ENCODE results near the gene PSMA3. TPM values are rescaled to one million over a fixed set of nuclear protein-coding genes. Genes with fewer than 3 reads are reported as not detected.
A peak's percentile ranks its signal among the peaks of the same experiment; 100 is the strongest.

PSMA3 gene
- total and polyA plus RNA-seq, 2 donors (not counting 1 experiment from before 2014, with no cell fraction given): 80.1 to 279 TPM

DNA sequence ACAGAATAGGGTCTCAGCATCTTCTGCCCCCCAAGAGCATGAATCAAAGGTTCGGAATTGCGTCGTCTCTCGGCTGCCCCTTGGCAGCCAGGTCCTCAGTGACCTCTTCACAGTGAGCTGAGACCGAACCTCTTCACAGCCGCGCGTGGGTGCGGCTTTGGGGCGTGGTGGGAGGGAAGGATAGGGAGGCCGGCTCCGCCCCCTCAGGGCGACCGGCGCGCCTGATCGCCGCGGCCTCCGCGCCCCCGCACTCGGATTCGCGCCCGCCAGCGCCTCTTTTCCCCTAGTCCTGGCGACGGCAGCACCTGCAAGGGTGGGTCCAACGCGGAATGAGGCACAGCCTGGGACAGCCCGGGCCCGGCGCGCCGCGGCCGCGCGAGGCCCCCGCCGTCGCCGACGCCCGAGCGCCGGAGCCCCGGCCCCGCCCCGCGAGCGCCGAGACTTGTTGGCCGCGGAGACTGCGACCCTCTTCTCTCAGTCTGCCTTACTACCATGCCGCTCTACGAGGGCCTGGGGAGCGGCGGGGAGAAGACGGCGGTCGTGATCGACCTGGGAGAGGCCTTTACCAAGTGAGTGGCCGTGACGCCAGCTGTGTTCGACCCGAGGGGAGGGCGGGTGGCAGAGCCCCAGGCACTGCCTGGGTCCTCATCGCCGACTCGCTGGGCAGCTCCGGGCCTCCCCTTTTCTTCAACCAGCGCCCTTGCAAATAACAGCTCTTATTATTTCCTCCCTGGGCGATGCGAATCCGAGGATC lies 44.7 kb upstream of the PSMA3 start, which contains the start of gene ACTR10:
ACTR10 (plus strand) TSS at position 424 of the 754 bp plus-strand sequence; CDS start at position 493, 69 bp downstream.
- Histone ChIP-seq H3K27me3 (ENCODE audit: control insufficient read depth, insufficient read depth, low read length) (no peaks in the 10 kb centered on the region), H4K20me1 (ENCODE audit: control insufficient read depth, extremely low read depth, insufficient read depth, low read length) (no peaks in the 10 kb centered on the region), H3K9ac (ENCODE audit: insufficient read depth, low read length) (peak within 1 kb of the TSS; percentile 98), H3K4me2 (ENCODE audit: extremely low read depth, insufficient read depth, low read length) (peak within 1 kb of the TSS; percentile 86), H3K79me2 (ENCODE audit: control insufficient read depth, insufficient read depth, low read length) (peaks cover 23% of the 10 kb centered on the region), H2AFZ (ENCODE audit: low read length) (peak within 1 kb of the TSS; percentile 92), H3K27ac (ENCODE audit: insufficient read depth, low read length) (peak within 1 kb of the TSS; percentile 93), H3K36me3 (ENCODE audit: control insufficient read depth, insufficient read depth, low read length) (no peaks in the 10 kb centered on the region), H3K9me3 (ENCODE audit: control insufficient read depth, insufficient read depth, low read depth, low read length) (no peaks in the 10 kb centered on the region), H3K4me3 (replicated peaks in 1 of 4; ENCODE audit: control extremely low read depth in 1 of 4, insufficient read depth in 1 of 4, low read depth in 3 of 4, low read length in 4 of 4) (peak within 1 kb of the TSS; percentile 66 to 85 (median 79)), H3K4me1 (ENCODE audit: control insufficient read depth, extremely low read depth, insufficient read depth, low read length) (no peaks in the 10 kb centered on the region)
- TF ChIP-seq EZH2 (IDR thresholded peaks at IDR 0.05; ENCODE audit: low read length, missing control alignments): no peak
- TF ChIP-seq, protein P1, sequence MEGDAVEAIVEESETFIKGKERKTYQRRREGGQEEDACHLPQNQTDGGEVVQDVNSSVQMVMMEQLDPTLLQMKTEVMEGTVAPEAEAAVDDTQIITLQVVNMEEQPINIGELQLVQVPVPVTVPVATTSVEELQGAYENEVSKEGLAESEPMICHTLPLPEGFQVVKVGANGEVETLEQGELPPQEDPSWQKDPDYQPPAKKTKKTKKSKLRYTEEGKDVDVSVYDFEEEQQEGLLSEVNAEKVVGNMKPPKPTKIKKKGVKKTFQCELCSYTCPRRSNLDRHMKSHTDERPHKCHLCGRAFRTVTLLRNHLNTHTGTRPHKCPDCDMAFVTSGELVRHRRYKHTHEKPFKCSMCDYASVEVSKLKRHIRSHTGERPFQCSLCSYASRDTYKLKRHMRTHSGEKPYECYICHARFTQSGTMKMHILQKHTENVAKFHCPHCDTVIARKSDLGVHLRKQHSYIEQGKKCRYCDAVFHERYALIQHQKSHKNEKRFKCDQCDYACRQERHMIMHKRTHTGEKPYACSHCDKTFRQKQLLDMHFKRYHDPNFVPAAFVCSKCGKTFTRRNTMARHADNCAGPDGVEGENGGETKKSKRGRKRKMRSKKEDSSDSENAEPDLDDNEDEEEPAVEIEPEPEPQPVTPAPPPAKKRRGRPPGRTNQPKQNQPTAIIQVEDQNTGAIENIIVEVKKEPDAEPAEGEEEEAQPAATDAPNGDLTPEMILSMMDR (conservative IDR thresholded peaks at IDR 0.05 in 1 of 2, IDR thresholded peaks at IDR 0.05 in 1 of 2; ENCODE audit: low read depth in 1 of 2, low read length in 2 of 2): no peak
- DNase-seq (ENCODE audit: low read depth in 2 of 2): peak; percentile 64 to 69

DNA sequence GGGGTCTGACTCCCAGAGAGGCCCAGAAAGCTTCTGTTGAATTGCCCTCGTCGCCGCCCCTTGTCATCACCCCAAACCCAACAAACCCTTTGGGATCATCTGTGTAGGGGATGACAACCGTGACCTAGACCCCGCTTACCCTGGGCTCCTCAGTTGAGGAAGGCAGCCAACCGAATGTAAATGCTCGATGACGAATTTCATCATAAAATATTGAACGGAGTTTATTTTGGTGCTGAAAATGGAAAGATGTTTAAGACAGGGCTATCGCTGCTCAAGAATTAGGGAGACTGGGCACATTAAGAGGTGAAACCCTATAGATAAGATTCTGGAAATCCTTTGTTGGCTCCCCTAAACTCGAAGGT lies 44.2 kb upstream of the PSMA3 start:
- Histone ChIP-seq H3K9ac (ENCODE audit: insufficient read depth, low read length) (peak overlapping the region; percentile 98), H3K4me2 (ENCODE audit: extremely low read depth, insufficient read depth, low read length) (peak overlapping the region; percentile 60), H3K27me3 (ENCODE audit: control insufficient read depth, insufficient read depth, low read length) (no peaks in the 10 kb centered on the region), H3K9me3 (ENCODE audit: control insufficient read depth, insufficient read depth, low read depth, low read length) (no peaks in the 10 kb centered on the region), H2AFZ (ENCODE audit: low read length) (peak overlapping the region; percentile 92), H4K20me1 (ENCODE audit: control insufficient read depth, extremely low read depth, insufficient read depth, low read length) (no peaks in the 10 kb centered on the region), H3K79me2 (ENCODE audit: control insufficient read depth, insufficient read depth, low read length) (peaks cover 23% of the 10 kb centered on the region), H3K36me3 (ENCODE audit: control insufficient read depth, insufficient read depth, low read length) (no peaks in the 10 kb centered on the region), H3K27ac (ENCODE audit: insufficient read depth, low read length) (peak overlapping the region; percentile 93), H3K4me3 (replicated peaks in 1 of 4; ENCODE audit: control extremely low read depth in 1 of 4, insufficient read depth in 1 of 4, low read depth in 3 of 4, low read length in 4 of 4) (peak overlapping the region; percentile 66 to 85 (median 79)), H3K4me1 (ENCODE audit: control insufficient read depth, extremely low read depth, insufficient read depth, low read length) (no peaks in the 10 kb centered on the region)
- DNase-seq (ENCODE audit: low read depth in 2 of 2): no peak
- TF ChIP-seq EZH2 (IDR thresholded peaks at IDR 0.05; ENCODE audit: low read length, missing control alignments): no peak
- TF ChIP-seq, protein P1 (conservative IDR thresholded peaks at IDR 0.05 in 1 of 2, IDR thresholded peaks at IDR 0.05 in 1 of 2; ENCODE audit: low read depth in 1 of 2, low read length in 2 of 2): no peak

DNA sequence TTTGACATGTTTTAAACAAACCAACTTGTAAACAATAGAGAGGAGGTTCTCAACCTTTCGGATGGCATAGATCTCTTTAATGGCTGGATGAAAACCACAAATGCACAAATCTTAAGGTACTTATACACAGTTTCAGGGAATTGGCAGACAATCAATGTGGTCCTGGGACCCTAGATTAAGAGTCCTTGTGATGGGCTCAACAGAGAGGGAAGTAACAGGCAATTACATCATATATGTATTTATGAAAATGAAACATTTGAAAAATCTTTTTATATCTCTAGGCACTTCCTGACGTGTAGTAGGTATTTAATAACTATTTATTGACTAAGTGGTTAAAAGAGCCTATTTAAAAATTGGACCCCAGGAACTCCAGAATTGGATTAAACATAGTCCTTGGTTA lies 43.8 kb upstream of the PSMA3 start:
- Histone ChIP-seq H3K79me2 (ENCODE audit: control insufficient read depth, insufficient read depth, low read length) (peaks cover 23% of the 10 kb centered on the region), H3K36me3 (ENCODE audit: control insufficient read depth, insufficient read depth, low read length) (no peaks in the 10 kb centered on the region), H4K20me1 (ENCODE audit: control insufficient read depth, extremely low read depth, insufficient read depth, low read length) (no peaks in the 10 kb centered on the region), H3K4me1 (ENCODE audit: control insufficient read depth, extremely low read depth, insufficient read depth, low read length) (no peaks in the 10 kb centered on the region), H3K9me3 (ENCODE audit: control insufficient read depth, insufficient read depth, low read depth, low read length) (no peaks in the 10 kb centered on the region), H3K27me3 (ENCODE audit: control insufficient read depth, insufficient read depth, low read length) (no peaks in the 10 kb centered on the region), H3K27ac (ENCODE audit: insufficient read depth, low read length) (peak overlapping the region; percentile 93), H2AFZ (ENCODE audit: low read length) (peak overlapping the region; percentile 92), H3K9ac (ENCODE audit: insufficient read depth, low read length) (peak overlapping the region; percentile 98), H3K4me3 (replicated peaks in 1 of 4; ENCODE audit: control extremely low read depth in 1 of 4, insufficient read depth in 1 of 4, low read depth in 3 of 4, low read length in 4 of 4) (peak overlapping the region; percentile 66 to 85 (median 79)), H3K4me2 (ENCODE audit: extremely low read depth, insufficient read depth, low read length) (peak overlapping the region; percentile 83)
- TF ChIP-seq, protein P1 (conservative IDR thresholded peaks at IDR 0.05 in 1 of 2, IDR thresholded peaks at IDR 0.05 in 1 of 2; ENCODE audit: low read depth in 1 of 2, low read length in 2 of 2): no peak
- no peak for TF ChIP-seq EZH2 (IDR thresholded peaks at IDR 0.05; ENCODE audit: low read length, missing control alignments)
- no peak for DNase-seq (ENCODE audit: low read depth in 2 of 2)
